IPS-18a (cell line): ENCODE measurements around the gene PAN3.

ENCODE experiments used
- H3K27ac ChIP-seq: one replicate; pipeline ENCODE4 v1.5.1; 2013; ENCODE audit warnings: low read length
- H3K27me3 ChIP-seq: one replicate; pipeline ENCODE4 v1.6.1; 2013; ENCODE audit warnings: mild to moderate bottlenecking, low read length; ENCODE audit not compliant: control insufficient read depth, insufficient read depth
- H3K36me3 ChIP-seq: one replicate; pipeline ENCODE4 v1.6.1; 2013; ENCODE audit warnings: low read depth, low read length; ENCODE audit not compliant: control insufficient read depth
- H3K4me1 ChIP-seq: one replicate; pipeline ENCODE4 v1.6.1; 2013; ENCODE audit warnings: low read depth, low read length; ENCODE audit not compliant: control insufficient read depth
- H3K4me3 ChIP-seq: one replicate; pipeline ENCODE4 v1.5.1; 2013; ENCODE audit warnings: low read length
- H3K9ac ChIP-seq: one replicate; pipeline ENCODE4 v1.6.1; 2013; ENCODE audit warnings: mild to moderate bottlenecking, low read length, moderate library complexity
- H3K9me3 ChIP-seq: one replicate; pipeline ENCODE4 v1.6.1; 2013; ENCODE audit warnings: low read depth, low read length; ENCODE audit not compliant: control insufficient read depth

The PAN3 gene

GRCh38 chr13:28342251-28342650 lies 203.9 kb downstream of the PAN3 start:
- no peaks in the 10 kb centered on the region for H3K9me3 ChIP-seq
- no peak overlapping the region for H3K4me3 ChIP-seq
- H3K36me3 ChIP-seq, result peaks cover 14% of the 10 kb centered on the region
- no peak overlapping the region for H3K27ac ChIP-seq
- H3K9ac ChIP-seq, result no peak overlapping the region
- H3K27me3 ChIP-seq, result no peaks in the 10 kb centered on the region
- no peaks in the 10 kb centered on the region for H3K4me1 ChIP-seq

GRCh38 chr13:28344163-28344562 lies 205.8 kb downstream of the PAN3 start:
- Histone ChIP-seq H3K36me3 (peaks cover 2% of the 10 kb centered on the region), H3K27ac (no peak overlapping the region), H3K4me3 (no peak overlapping the region), H3K4me1 (no peaks in the 10 kb centered on the region), H3K9ac (no peak overlapping the region), H3K27me3 (no peaks in the 10 kb centered on the region), H3K9me3 (no peaks in the 10 kb centered on the region)
